A549 (cell line): Measurements from ENCODE around the gene ALDH5A1. TPM values are rescaled to one million over a fixed set of nuclear protein-coding genes. Genes with fewer than 3 reads are reported as not detected.

ENCODE experiments used
- ATAC-seq, 2 experiments: fragments of 200-7000 bp in 1 of 2; fragments of >200 bp in 1 of 2; cut with Nextera tagmentation in 1 of 2; cut with Tn5 transposase in 1 of 2; 3 replicates each; pipeline versions ENCODE4 v1.8.0 to v1.9.1; 2018 to 2020; ENCODE audit warnings: mild to moderate bottlenecking in 1 of 2, moderate library complexity in 1 of 2
- CTCF ChIA-PET: fragments of 300-600 bp; sonication (Branson Sonifier 250); formaldehyde crosslinking; extraction: SDS; loops from one replicate; lab custom pipeline; 2021; ENCODE audit warnings: antibody characterized with exemption, inconsistent platforms; lab: Yijun Ruan, JAX
- POLR2A ChIA-PET: fragments of 350-600 bp; formaldehyde crosslinking; extraction: SDS; loops from one replicate; lab custom pipeline; 2021; ENCODE audit warnings: antibody characterized with exemption, inconsistent platforms; lab: Yijun Ruan, JAX
- DNase-seq, 2 experiments: peaks; one replicate each; pipeline versions ENCODE4 v3.0.0 to v3.0.0-alpha.2; 2011 to 2016; ENCODE audit warnings: low read depth in 1 of 2, low spot score in 1 of 2
- FAIRE-seq: peaks from 2 replicates; lab custom pipeline; 2011; peaks lifted over from hg19 to GRCh38; lab: Jason Lieb, UNC
- H3K27ac ChIP-seq, 2 experiments: fragments of >200 bp; sonication (Bioruptor Twin); formaldehyde crosslinking; 3 replicates each; pipeline ENCODE4 v1.5.1; 2016 to 2017
- H3K4me1 ChIP-seq: fragments of >200 bp; sonication (Bioruptor Twin); formaldehyde crosslinking; 3 replicates; pipeline ENCODE4 v1.6.1; 2016
- H3K4me2 ChIP-seq: fragments of >200 bp; sonication (Bioruptor Twin); formaldehyde crosslinking; 3 replicates; pipeline ENCODE4 v1.6.1; 2016
- H3K4me3 ChIP-seq: fragments of >200 bp; sonication (Bioruptor Twin); formaldehyde crosslinking; 3 replicates; pipeline ENCODE4 v1.5.1; 2016
- H3K9me3 ChIP-seq: fragments of >200 bp; sonication (Bioruptor Twin); formaldehyde crosslinking; 3 replicates; pipeline ENCODE4 v1.6.1; 2016
- CHD4 ChIP-seq: fragments of 200-600 bp; sonication (generic); IDR thresholded peaks from 2 replicates; pipeline ENCODE4 v1.6.1; 2016; ENCODE audit warnings: antibody characterized with exemption, mild to moderate bottlenecking, borderline replicate concordance
- EHMT2 ChIP-seq: fragments of 200-600 bp; sonication (generic); IDR thresholded peaks from 2 replicates; pipeline ENCODE4 v1.6.1; 2016; ENCODE audit warnings: antibody characterized with exemption, low read depth, mild to moderate bottlenecking, moderate library complexity
- EP300 ChIP-seq, 2 experiments: fragments of >200 bp; sonication (Bioruptor Twin); formaldehyde crosslinking; IDR thresholded peaks; 2 replicates in 1 of 2; 3 replicates in 1 of 2; pipeline ENCODE4 v1.6.1; 2016 to 2017
- FOSB ChIP-seq: fragments of 250-450 bp; sonication (Bioruptor Pico); IDR thresholded peaks from 2 replicates; pipeline ENCODE4 v1.5.0; 2020; ENCODE audit warnings: mild to moderate bottlenecking, moderate library complexity
- FOSL2 ChIP-seq, 2 experiments: fragments of 450-650 bp in 1 of 2; fragments of >200 bp in 1 of 2; sonication (Bioruptor Twin) in 1 of 2; formaldehyde crosslinking; IDR thresholded peaks; 2 replicates each; pipeline versions ENCODE4 v1.5.0 to v1.6.1; 2016 to 2020; ENCODE audit warnings: mild to moderate bottlenecking in 1 of 2, moderate library complexity in 1 of 2
- FOXS1 ChIP-seq: fragments of 250-450 bp; sonication (Bioruptor Pico); IDR thresholded peaks from 2 replicates; pipeline ENCODE4 v1.5.0; 2020; ENCODE audit warnings: mild to moderate bottlenecking, moderate library complexity
- HDAC2 ChIP-seq: fragments of 200-600 bp; sonication (generic); IDR thresholded peaks from 2 replicates; pipeline ENCODE4 v1.6.1; 2016
- HEYL ChIP-seq: fragments of 250-450 bp; sonication (Bioruptor Pico); IDR thresholded peaks from 2 replicates; pipeline ENCODE4 v1.8.0; 2021; ENCODE audit warnings: mild to moderate bottlenecking, moderate library complexity
- HOXB13 ChIP-seq: fragments of 250-450 bp; sonication (Bioruptor Pico); IDR thresholded peaks from 2 replicates; pipeline ENCODE4 v1.5.0; 2020; ENCODE audit warnings: low read depth, mild to moderate bottlenecking, moderate library complexity
- JUNB ChIP-seq: fragments of >200 bp; sonication (Bioruptor Twin); formaldehyde crosslinking; IDR thresholded peaks from 2 replicates; pipeline ENCODE4 v1.6.1; 2016
- KDM5A ChIP-seq: fragments of 200-600 bp; sonication (generic); IDR thresholded peaks from 2 replicates; pipeline ENCODE4 v1.6.1; 2016; ENCODE audit warnings: antibody characterized with exemption, mild to moderate bottlenecking
- NFE2L2 ChIP-seq: fragments of 150-350 bp; conservative IDR thresholded peaks from 2 replicates; pipeline ENCODE4 v1.6.1; 2014; ENCODE audit warnings: low read length
- NPAS2 ChIP-seq: fragments of 250-450 bp; sonication (Bioruptor Pico); IDR thresholded peaks from 2 replicates; pipeline ENCODE4 v1.8.0; 2022; ENCODE audit warnings: mild to moderate bottlenecking, moderate library complexity, borderline replicate concordance
- PHF8 ChIP-seq: fragments of 200-600 bp; sonication (generic); IDR thresholded peaks from 2 replicates; pipeline ENCODE4 v1.6.1; 2016; ENCODE audit warnings: low read depth, mild to moderate bottlenecking, antibody characterized with exemption, moderate library complexity, borderline replicate concordance
- POLR2A ChIP-seq: IDR thresholded peaks from 2 replicates; pipeline ENCODE4 v1.6.1; 2012; ENCODE audit warnings: mild to moderate bottlenecking, low read length
- RARB ChIP-seq: fragments of 250-450 bp; sonication (Bioruptor Pico); IDR thresholded peaks from 2 replicates; pipeline ENCODE4 v1.8.0; 2021; ENCODE audit warnings: mild to moderate bottlenecking, moderate library complexity
- RFX5 ChIP-seq: fragments of 450-650 bp; IDR thresholded peaks from 2 replicates; pipeline ENCODE4 v1.7.1; 2014; ENCODE audit warnings: antibody characterized with exemption, mild to moderate bottlenecking, moderate library complexity
- SMC3 ChIP-seq: fragments of >200 bp; sonication (Bioruptor Twin); formaldehyde crosslinking; IDR thresholded peaks from 3 replicates; pipeline ENCODE4 v1.6.1; 2018; ENCODE audit warnings: inconsistent platforms
- TFCP2L1 ChIP-seq: fragments of 250-450 bp; sonication (Bioruptor Pico); IDR thresholded peaks from 2 replicates; pipeline ENCODE4 v1.5.0; 2021; ENCODE audit warnings: mild to moderate bottlenecking
- ZNF302 ChIP-seq: fragments of 250-450 bp; sonication (Bioruptor Pico); IDR thresholded peaks from 2 replicates; pipeline ENCODE4 v1.9.0; 2021; ENCODE audit warnings: inconsistent platforms, mild to moderate bottlenecking, moderate library complexity
- ZSCAN20 ChIP-seq: fragments of 250-450 bp; sonication (Bioruptor Pico); IDR thresholded peaks from 2 replicates; pipeline ENCODE4 v1.8.0; 2022; ENCODE audit warnings: mild to moderate bottlenecking, moderate library complexity
- WGBS: methylation state at CpG from one replicate; pipeline ENCODE4 v1.1.6; 2017; ENCODE audit errors: missing lambda C conversion rate; 5-methylcytosine and 5-hydroxymethylcytosine counted together
- polyA plus RNA-seq, 4 experiments: library from polyadenylated mRNA; depleted of rRNA in 3 of 4; stranded (reverse); fragments of >200 nt; fragmentation: RNase III in 1 of 4; extraction: RNeasy Plus Mini Kit Qiagen cat#74134 plus additional on column Dnase treatment in 1 of 4; gene quantifications; 2 replicates in 3 of 4; 3 replicates in 1 of 4; pipeline ENCODE4 v1.2.3, GENCODE V29; 2011 to 2017

ALDH5A1 gene
- polyA plus RNA-seq, 2 of the 4 experiments (the other 2 are of a cell fraction): 6.9 to 10.9 TPM

GRCh38 chr6:24448396-24448795, 46.4 kb upstream of the ALDH5A1 start (continued):
- no peak for TF ChIP-seq HEYL (CRISPR knock-in tag)

GRCh38 chr6:24448828-24449525, 45.8 kb upstream of the ALDH5A1 start:
- Histone ChIP-seq H3K9me3 (no peaks in the 10 kb centered on the region), H3K4me3 (no peak overlapping the region), H3K4me1 (no peaks in the 10 kb centered on the region), H3K27ac (no peak overlapping the region), H3K4me2 (no peak overlapping the region)
- no peak for DNase-seq
- ATAC-seq: no peak
- 74% methylated on average over 9 of the region's 9 CpGs for WGBS
- ChIA-PET CTCF (interaction anchor here (1.3 kb wide), 1 partner anchor 34 kb away, joined by 3 read pairs; no protein-coding TSS in a partner anchor), POLR2A (no interaction called here)
- no peak for FAIRE-seq
- TF ChIP-seq PHF8 (no peak), HDAC2 (no peak), SMC3 (no peak), TFCP2L1 (no peak), POLR2A (no peak), RARB (no peak), FOSL2 (IDR thresholded peaks at IDR 0.05) (no peak), FOSL2 (CRISPR knock-in tag; IDR thresholded peaks at IDR 0.05) (no peak)

- no peak for FAIRE-seq
Measured at GRCh38 chr6:24451581-24452388, 43.0 kb upstream of the ALDH5A1 start.

GRCh38 chr6:24453921-24454320, 40.8 kb upstream of the ALDH5A1 start:
- no peak overlapping the region for H3K4me3 ChIP-seq
- no peak for DNase-seq
- H3K9me3 ChIP-seq: no peaks in the 10 kb centered on the region
- H3K4me1 ChIP-seq: no peaks in the 10 kb centered on the region
- CTCF ChIA-PET: interaction anchor here (0.8 kb wide), 1 partner anchor 171 kb away, joined by 3 read pairs; no protein-coding TSS in a partner anchor
- 98% methylated on average over 10 of the region's 10 CpGs for WGBS
- no peak for ATAC-seq
- POLR2A ChIA-PET: no interaction called here
- H3K4me2 ChIP-seq: no peak overlapping the region
- no peak for FAIRE-seq
- no peak for TF ChIP-seq RFX5
- TF ChIP-seq NFE2L2: no peak
- TF ChIP-seq FOSB: no peak
- TF ChIP-seq CHD4: no peak
- no peak for TF ChIP-seq KDM5A
- TF ChIP-seq NPAS2 (CRISPR knock-in tag): no peak
- TF ChIP-seq, all 56 proteins: peak for 0
- H3K27ac ChIP-seq: no peak overlapping the region

More at GRCh38 chr6:24451581-24452388, 43.0 kb upstream of the ALDH5A1 start:
- no peak for DNase-seq
- 90% methylated on average over 13 of the region's 13 CpGs for WGBS
- no peak for ATAC-seq
- H3K4me3 ChIP-seq: no peak overlapping the region
- no peaks in the 10 kb centered on the region for H3K4me1 ChIP-seq
- ChIA-PET CTCF (no interaction called here), POLR2A (interaction anchor here (0.7 kb wide), 1 partner anchor 58 kb away, joined by 3 read pairs; no protein-coding TSS in a partner anchor)
- H3K9me3 ChIP-seq: no peaks in the 10 kb centered on the region
- no peak overlapping the region for H3K4me2 ChIP-seq
- no peak for TF ChIP-seq SMC3
- TF ChIP-seq ZSCAN20 (CRISPR knock-in tag): no peak
- no peak overlapping the region for H3K27ac ChIP-seq

GRCh38 chr6:24454452-24454851, 40.3 kb upstream of the ALDH5A1 start:
- no peak for ATAC-seq
- no peaks in the 10 kb centered on the region for H3K4me1 ChIP-seq
- WGBS: 89% methylated on average over 4 of the region's 5 CpGs
- no peak for DNase-seq
- H3K9me3 ChIP-seq: no peaks in the 10 kb centered on the region
- no peak for TF ChIP-seq EP300 (IDR thresholded peaks at IDR 0.05)
- no peak for TF ChIP-seq ZNF302 (CRISPR knock-in tag)
- no peak for TF ChIP-seq FOXS1 (CRISPR knock-in tag)
- no peak for TF ChIP-seq JUNB
- no peak for TF ChIP-seq HOXB13 (CRISPR knock-in tag)
- no peak for TF ChIP-seq KDM5A
- no peak for TF ChIP-seq EHMT2
- TF ChIP-seq NFE2L2: no peak
- no peak overlapping the region for H3K4me2 ChIP-seq
- CTCF ChIA-PET: no interaction called here
- H3K27ac ChIP-seq: no peak overlapping the region
- POLR2A ChIA-PET: no interaction called here
- H3K4me3 ChIP-seq: no peak overlapping the region
- FAIRE-seq: no peak
